Caco-2 (cell line): ENCODE data around the gene ABCA13. TPM values are rescaled to one million over a fixed set of nuclear protein-coding genes. Genes with fewer than 3 reads are reported as not detected.

Source experiments
- BruUV-seq: library from RNA; stranded (reverse); fragments of 400-500 nt; replicated peaks from 2 replicates; lab custom pipeline; 2021; lab: Mats Ljungman, UMichigan
- CTCF ChIA-PET: fragments of 300-600 bp; sonication (Branson Sonifier 250); formaldehyde crosslinking; loops from one replicate; lab custom pipeline; 2022; ENCODE audit warnings: antibody characterized with exemption; lab: Charles Lee
- POLR2A ChIA-PET: fragments of 300-600 bp; sonication (Branson Sonifier 250); formaldehyde crosslinking; loops from one replicate; lab custom pipeline; 2022; ENCODE audit warnings: antibody characterized with exemption; lab: Charles Lee
- DNase-seq, 2 experiments: peaks; one replicate each; pipeline versions ENCODE4 v3.0.0 to v3.0.0-alpha.2; 2020 to 2022
- H3K27me3 ChIP-seq: replicated peaks from 2 replicates; pipeline ENCODE4 v1.6.0; 2011; ENCODE audit warnings: low read length; ENCODE audit not compliant: control insufficient read depth, insufficient read depth
- H3K36me3 ChIP-seq: 2 replicates; pipeline ENCODE4 v1.5.1; 2011; ENCODE audit warnings: low read length; ENCODE audit not compliant: control insufficient read depth, insufficient read depth
- H3K4me1 ChIP-seq: fragments of 250-450 bp; sonication (Bioruptor Pico); 2 replicates; pipeline ENCODE4 v1.5.1; 2020; ENCODE audit warnings: mild to moderate bottlenecking
- H3K4me3 ChIP-seq: 2 replicates; pipeline ENCODE4 v1.5.1; 2011; ENCODE audit warnings: low read depth, mild to moderate bottlenecking, control low read depth, low read length
- H3K9me3 ChIP-seq: fragments of 250-450 bp; sonication (Bioruptor Pico); 2 replicates; pipeline ENCODE4 v1.5.1; 2020; ENCODE audit warnings: mild to moderate bottlenecking, moderate library complexity
- H3K27ac Mint-ChIP-seq: one replicate; pipeline ENCODE4 v1.8.0; 2022; ENCODE audit warnings: mixed read lengths; ENCODE audit not compliant: unreplicated experiment
- H3K27me3 Mint-ChIP-seq: one replicate; pipeline ENCODE4 v1.8.0; 2022; ENCODE audit warnings: mixed read lengths; ENCODE audit not compliant: insufficient read depth, unreplicated experiment
- H3K36me3 Mint-ChIP-seq: one replicate; pipeline ENCODE4 v1.8.0; 2022; ENCODE audit warnings: mild to moderate bottlenecking, mixed read lengths; ENCODE audit not compliant: insufficient read depth, unreplicated experiment
- H3K4me1 Mint-ChIP-seq: one replicate; pipeline ENCODE4 v1.8.0; 2022; ENCODE audit warnings: low read depth, mixed read lengths; ENCODE audit not compliant: unreplicated experiment
- H3K4me3 Mint-ChIP-seq: one replicate; pipeline ENCODE4 v1.8.0; 2022; ENCODE audit warnings: mild to moderate bottlenecking, moderate library complexity, mixed read lengths; ENCODE audit not compliant: unreplicated experiment
- H3K9me3 Mint-ChIP-seq: one replicate; pipeline ENCODE4 v1.8.0; 2022; ENCODE audit warnings: mixed read lengths; ENCODE audit not compliant: unreplicated experiment
- intact Hi-C: fragments of 100-400 bp; cut with micrococcal nuclease; formaldehyde crosslinking; loops from one replicate; pipeline ENCODE4 v1.10.0; 2022; ENCODE audit not compliant: unreplicated experiment
- total RNA-seq: library from RNA; stranded (reverse); gene quantifications from 2 replicates; pipeline ENCODE4 v1.2.3, GENCODE V29; 2022
- TF ChIP-seq, protein P1 (sequence below), 2 experiments: fragments of 200-600 bp in 1 of 2; IDR thresholded peaks; 1 replicate in 1 of 2; 2 replicates in 1 of 2; pipeline versions ENCODE4 v1.5.1 to v1.8.0; 2011 to 2022; ENCODE audit warnings: antibody characterized with exemption in 1 of 2, control low read depth in 1 of 2, inconsistent platforms in 1 of 2, low read depth in 1 of 2, low read length in 1 of 2, mild to moderate bottlenecking in 1 of 2, moderate library complexity in 1 of 2; ENCODE audit not compliant: insufficient read depth in 1 of 2, severe bottlenecking in 1 of 2, unreplicated experiment in 1 of 2

Gene ABCA13
- total RNA-seq, 1 experiment from 2014 or later = 0.07 TPM

DNA sequence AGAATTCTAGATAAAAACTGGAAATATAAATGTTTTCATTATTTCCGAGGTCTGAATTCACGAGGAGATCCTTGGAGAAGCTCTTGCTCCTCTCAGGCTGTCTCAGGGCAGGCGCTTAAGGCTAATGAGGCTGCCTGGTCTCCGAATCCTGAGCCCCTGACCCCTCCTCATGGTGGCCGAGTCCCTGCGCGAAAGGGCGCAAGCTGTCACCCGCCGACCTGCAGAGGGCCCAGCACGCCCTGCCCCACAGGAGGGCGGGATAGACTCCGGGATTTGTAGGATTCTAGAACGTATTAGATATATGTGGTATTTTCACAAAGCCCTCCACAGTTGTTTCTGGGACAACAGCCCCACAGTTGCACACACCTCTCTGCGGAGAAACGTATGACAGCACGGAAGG lies 284.1 kb downstream of the ABCA13 start:
- no peak for DNase-seq
- H3K4me3 ChIP-seq = no peak overlapping the region
- no TSS peak for BruUV-seq

DNA sequence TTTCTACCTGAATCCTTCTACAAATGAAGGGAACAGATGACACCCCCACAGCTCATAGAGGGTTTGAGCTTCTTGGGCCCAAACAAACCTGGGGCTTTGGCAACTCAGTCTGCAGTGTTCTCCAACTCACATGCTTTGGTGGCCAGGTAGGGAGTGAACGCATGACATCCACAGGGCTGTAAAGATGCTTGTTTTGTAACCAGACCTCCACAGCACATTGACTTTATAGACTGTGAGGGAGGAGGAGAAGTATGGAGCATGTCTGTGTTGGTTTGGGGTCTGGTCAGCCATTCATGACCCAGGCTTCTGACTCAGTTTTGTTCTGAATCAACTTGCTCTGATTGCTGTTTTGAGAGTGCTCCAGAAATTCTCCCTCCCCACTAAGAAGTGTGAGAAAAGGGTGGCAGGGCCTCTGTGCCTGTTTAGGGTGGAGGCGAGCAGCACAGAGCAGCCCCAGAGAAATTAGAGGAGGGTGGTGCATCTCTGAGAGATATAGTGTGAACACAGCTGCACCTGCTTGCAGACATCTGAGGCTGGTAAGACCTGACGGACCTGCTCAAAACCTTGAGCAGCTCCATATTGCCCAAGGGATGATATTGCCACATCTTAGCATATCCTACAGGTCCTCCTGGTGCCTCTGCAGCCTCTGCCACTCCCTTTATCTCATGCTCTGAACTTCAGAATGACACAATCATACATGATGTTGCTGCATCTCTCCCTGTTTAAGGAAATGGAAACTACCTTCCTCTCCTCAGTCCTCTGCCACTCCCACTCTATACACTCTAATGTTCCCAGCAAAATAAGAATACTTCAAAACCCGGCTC lies 287.7 kb downstream of the ABCA13 start:
- Histone ChIP-seq H3K4me1 (no peaks in the 10 kb centered on the region), H3K36me3 (no peaks in the 10 kb centered on the region), H3K27me3 (no peaks in the 10 kb centered on the region), H3K4me3 (no peak overlapping the region), H3K9me3 (no peaks in the 10 kb centered on the region)
- no peaks in the 10 kb centered on the region for H3K36me3 Mint-ChIP-seq
- TF ChIP-seq, protein P1, sequence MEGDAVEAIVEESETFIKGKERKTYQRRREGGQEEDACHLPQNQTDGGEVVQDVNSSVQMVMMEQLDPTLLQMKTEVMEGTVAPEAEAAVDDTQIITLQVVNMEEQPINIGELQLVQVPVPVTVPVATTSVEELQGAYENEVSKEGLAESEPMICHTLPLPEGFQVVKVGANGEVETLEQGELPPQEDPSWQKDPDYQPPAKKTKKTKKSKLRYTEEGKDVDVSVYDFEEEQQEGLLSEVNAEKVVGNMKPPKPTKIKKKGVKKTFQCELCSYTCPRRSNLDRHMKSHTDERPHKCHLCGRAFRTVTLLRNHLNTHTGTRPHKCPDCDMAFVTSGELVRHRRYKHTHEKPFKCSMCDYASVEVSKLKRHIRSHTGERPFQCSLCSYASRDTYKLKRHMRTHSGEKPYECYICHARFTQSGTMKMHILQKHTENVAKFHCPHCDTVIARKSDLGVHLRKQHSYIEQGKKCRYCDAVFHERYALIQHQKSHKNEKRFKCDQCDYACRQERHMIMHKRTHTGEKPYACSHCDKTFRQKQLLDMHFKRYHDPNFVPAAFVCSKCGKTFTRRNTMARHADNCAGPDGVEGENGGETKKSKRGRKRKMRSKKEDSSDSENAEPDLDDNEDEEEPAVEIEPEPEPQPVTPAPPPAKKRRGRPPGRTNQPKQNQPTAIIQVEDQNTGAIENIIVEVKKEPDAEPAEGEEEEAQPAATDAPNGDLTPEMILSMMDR (IDR thresholded peaks at IDR 0.05; ENCODE audit: insufficient read depth in 1 of 2, low read depth in 1 of 2, low read length in 1 of 2, severe bottlenecking in 1 of 2, unreplicated experiment in 1 of 2) = no peak
- CTCF ChIA-PET = no interaction called here
- POLR2A ChIA-PET = no interaction called here
- peaks cover 10% of the 10 kb centered on the region for H3K27me3 Mint-ChIP-seq
- no peak overlapping the region for H3K27ac Mint-ChIP-seq
- no peak for DNase-seq
- H3K9me3 Mint-ChIP-seq = peaks cover 10% of the 10 kb centered on the region
- H3K4me3 Mint-ChIP-seq = no peak overlapping the region
- no TSS peak for BruUV-seq
- intact Hi-C loops = no loop called here
- no peaks in the 10 kb centered on the region for H3K4me1 Mint-ChIP-seq

More for the DNA sequence above, 284.1 kb downstream of the ABCA13 start:
- Mint-ChIP-seq H3K9me3 (no peaks in the 10 kb centered on the region), H3K4me1 (no peaks in the 10 kb centered on the region), H3K27ac (no peak overlapping the region), H3K4me3 (no peak overlapping the region), H3K27me3 (peaks cover 6% of the 10 kb centered on the region), H3K36me3 (no peaks in the 10 kb centered on the region)
- TF ChIP-seq, protein P1 (IDR thresholded peaks at IDR 0.05; ENCODE audit: insufficient read depth in 1 of 2, low read depth in 1 of 2, low read length in 1 of 2, severe bottlenecking in 1 of 2, unreplicated experiment in 1 of 2) = no peak
- Histone ChIP-seq H3K4me1 (no peaks in the 10 kb centered on the region), H3K36me3 (no peaks in the 10 kb centered on the region), H3K27me3 (no peaks in the 10 kb centered on the region), H3K9me3 (no peaks in the 10 kb centered on the region)
- intact Hi-C loops = no loop called here
- CTCF ChIA-PET = no interaction called here
- POLR2A ChIA-PET = no interaction called here

DNA sequence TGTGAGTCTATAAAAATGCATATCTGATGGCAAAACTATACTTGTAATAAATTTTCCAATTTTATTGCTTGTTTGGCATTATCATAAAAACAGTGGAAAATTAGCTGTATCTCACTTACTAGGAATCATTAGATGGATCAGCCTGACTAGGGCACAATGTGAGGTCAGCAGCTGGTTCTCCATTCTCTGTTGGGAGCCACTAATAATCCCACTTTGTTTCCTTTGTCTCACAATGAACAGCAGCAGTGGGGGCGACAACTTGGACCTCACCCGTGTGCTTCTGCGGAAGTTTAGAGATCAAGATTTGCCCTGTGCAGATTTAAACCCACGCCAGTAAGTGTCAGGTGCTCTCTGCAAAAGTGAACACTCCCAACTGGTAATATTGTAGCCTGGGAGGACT lies 295.5 kb downstream of the ABCA13 start:
- DNase-seq = no peak
- CTCF ChIA-PET = no interaction called here
- Mint-ChIP-seq H3K27me3 (peaks cover 11% of the 10 kb centered on the region), H3K36me3 (no peaks in the 10 kb centered on the region), H3K9me3 (peaks cover 10% of the 10 kb centered on the region), H3K27ac (no peak overlapping the region), H3K4me3 (no peak overlapping the region), H3K4me1 (no peaks in the 10 kb centered on the region)
- Histone ChIP-seq H3K4me1 (no peaks in the 10 kb centered on the region), H3K4me3 (no peak overlapping the region), H3K27me3 (no peaks in the 10 kb centered on the region), H3K9me3 (no peaks in the 10 kb centered on the region), H3K36me3 (no peaks in the 10 kb centered on the region)
- TF ChIP-seq, protein P1 (IDR thresholded peaks at IDR 0.05; ENCODE audit: insufficient read depth in 1 of 2, low read depth in 1 of 2, low read length in 1 of 2, severe bottlenecking in 1 of 2, unreplicated experiment in 1 of 2) = no peak
- intact Hi-C loops = no loop called here
- BruUV-seq = no TSS peak
- POLR2A ChIA-PET = no interaction called here
